ENCODE data around the gene COG1. TPM values are rescaled to one million over a fixed set of nuclear protein-coding genes. Genes with fewer than 3 reads are reported as not detected.

Gene COG1
- total RNA-seq, 1 donor from 2014 or later, result 7.9 TPM

DNA sequence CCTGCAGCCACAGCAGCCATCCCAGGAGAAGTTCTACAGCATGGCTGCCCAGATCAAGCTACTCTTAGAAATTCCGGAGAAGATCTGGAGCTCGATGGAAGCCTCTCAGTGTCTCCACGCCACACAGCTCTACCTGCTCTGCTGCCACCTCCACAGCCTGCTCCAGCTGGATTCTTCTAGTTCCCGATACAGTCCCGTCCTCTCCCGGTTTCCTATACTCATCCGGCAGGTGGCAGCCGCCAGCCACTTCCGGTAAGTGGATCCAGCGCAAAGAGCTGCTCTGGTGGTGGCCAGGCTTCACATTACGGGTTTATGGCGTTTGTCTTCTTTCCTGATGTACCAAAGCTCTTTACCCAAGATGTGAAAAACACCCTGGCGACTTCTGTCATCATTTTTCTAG lies 3.6 kb downstream of the COG1 start:
- TF ChIP-seq CTCF (IDR thresholded peaks at IDR 0.05; ENCODE audit: insufficient read depth, low read length, severe bottlenecking), result peak; percentile 48
- peaks cover 23% of the 10 kb centered on the region for H3K36me3 ChIP-seq (ENCODE audit: control insufficient read depth, insufficient read depth, low read length)
- no peaks in the 10 kb centered on the region for H3K27me3 ChIP-seq (ENCODE audit: control insufficient read depth, insufficient read depth, low read length)
- DNase-seq (ENCODE audit: low read depth) (no peak), FAIRE-seq (no peak)
- no peak overlapping the region for H3K4me3 ChIP-seq (ENCODE audit: low read depth, low read length)

- FAIRE-seq, result no peak
- H3K36me3 ChIP-seq (ENCODE audit: control insufficient read depth, insufficient read depth, low read length), result peaks cover 23% of the 10 kb centered on the region
Observed at GRCh38 chr17:73197161-73197560, 4.3 kb downstream of the COG1 start.

DNA sequence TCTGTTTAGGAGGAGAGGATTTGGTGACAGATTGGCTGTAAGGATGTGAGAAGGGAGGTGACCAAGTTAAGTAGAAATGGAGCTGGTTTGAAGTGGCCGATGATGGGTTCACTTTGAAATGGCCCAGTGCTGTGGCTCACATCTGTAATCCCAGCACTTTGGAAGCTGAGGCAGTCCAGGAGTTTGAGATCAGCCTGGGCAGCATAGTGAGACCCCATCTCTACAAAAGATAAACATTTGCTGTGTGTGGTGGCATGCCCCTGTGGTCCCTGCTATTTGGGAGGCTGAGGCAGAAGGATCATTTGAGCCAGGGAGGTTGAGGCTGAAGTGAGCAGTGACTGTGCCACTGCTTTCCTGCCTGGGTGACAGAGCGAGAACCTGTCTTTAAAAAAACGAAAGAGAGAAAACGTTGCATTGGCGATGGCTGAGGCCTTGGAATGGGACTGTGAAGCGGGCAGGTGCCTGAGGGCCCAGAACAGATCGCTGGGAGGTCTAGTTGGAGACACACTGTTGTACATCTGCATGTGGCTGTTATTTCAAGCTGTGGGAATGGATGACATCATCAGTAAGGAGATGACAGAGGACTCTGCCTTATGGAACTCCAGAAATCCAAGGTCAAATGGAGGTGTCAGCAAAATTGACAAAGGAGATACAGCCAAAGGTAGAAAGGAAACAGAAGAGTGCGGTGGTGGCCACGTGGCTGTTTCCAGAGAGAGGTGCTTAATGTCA lies 5.5 kb downstream of the COG1 start:
- Histone ChIP-seq H3K4me3 (ENCODE audit: low read depth, low read length) (no peak overlapping the region), H3K36me3 (ENCODE audit: control insufficient read depth, insufficient read depth, low read length) (peaks cover 23% of the 10 kb centered on the region), H3K27me3 (ENCODE audit: control insufficient read depth, insufficient read depth, low read length) (no peaks in the 10 kb centered on the region)
- no peak for DNase-seq (ENCODE audit: low read depth)
- FAIRE-seq, result no peak
- TF ChIP-seq CTCF (IDR thresholded peaks at IDR 0.05; ENCODE audit: insufficient read depth, low read length, severe bottlenecking), result no peak

More at GRCh38 chr17:73197161-73197560, 4.3 kb downstream of the COG1 start:
- no peak for DNase-seq (ENCODE audit: low read depth)
- Histone ChIP-seq H3K4me3 (ENCODE audit: low read depth, low read length) (no peak overlapping the region), H3K27me3 (ENCODE audit: control insufficient read depth, insufficient read depth, low read length) (no peaks in the 10 kb centered on the region)
- no peak for TF ChIP-seq CTCF (IDR thresholded peaks at IDR 0.05; ENCODE audit: insufficient read depth, low read length, severe bottlenecking)

GRCh38 chr17:73198930-73199260 lies 6.0 kb downstream of the COG1 start:
- Histone ChIP-seq H3K36me3 (ENCODE audit: control insufficient read depth, insufficient read depth, low read length) (peaks cover 25% of the 10 kb centered on the region), H3K27me3 (ENCODE audit: control insufficient read depth, insufficient read depth, low read length) (no peaks in the 10 kb centered on the region), H3K4me3 (ENCODE audit: low read depth, low read length) (no peak overlapping the region)
- DNase-seq (ENCODE audit: low read depth) (no peak), FAIRE-seq (no peak)
- no peak for TF ChIP-seq CTCF (IDR thresholded peaks at IDR 0.05; ENCODE audit: insufficient read depth, low read length, severe bottlenecking)

DNA sequence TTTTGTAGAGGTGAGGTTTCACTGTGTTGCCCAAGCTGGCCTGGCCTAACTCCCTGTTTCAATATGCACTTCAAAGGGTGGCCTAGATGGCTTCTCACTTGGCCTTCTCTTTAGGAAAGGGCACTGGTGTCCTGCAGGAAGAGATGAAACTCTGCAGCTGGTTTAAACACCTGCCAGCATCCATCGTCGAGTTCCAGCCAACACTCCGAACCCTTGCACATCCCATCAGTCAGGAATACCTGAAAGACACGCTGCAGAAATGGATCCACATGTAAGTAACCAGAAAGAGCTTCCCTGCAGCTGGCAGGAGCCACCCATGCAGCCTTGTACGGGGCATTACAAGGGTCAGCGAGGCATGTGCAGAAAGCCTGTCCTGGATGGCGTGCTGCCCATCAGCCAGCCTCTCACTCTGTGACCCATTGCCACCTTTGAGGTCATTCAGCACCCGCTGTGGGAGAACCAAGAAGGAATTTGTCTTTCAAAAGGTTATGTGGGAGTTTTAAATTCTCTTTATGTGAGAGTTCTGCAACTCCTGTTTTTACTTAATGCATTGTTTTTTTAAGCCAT lies 7.0 kb downstream of the COG1 start:
- TF ChIP-seq CTCF (IDR thresholded peaks at IDR 0.05; ENCODE audit: insufficient read depth, low read length, severe bottlenecking), result no peak
- H3K36me3 ChIP-seq (ENCODE audit: control insufficient read depth, insufficient read depth, low read length), result peaks cover 25% of the 10 kb centered on the region
- no peak overlapping the region for H3K4me3 ChIP-seq (ENCODE audit: low read depth, low read length)
- FAIRE-seq (no peak), DNase-seq (ENCODE audit: low read depth) (no peak)
- H3K27me3 ChIP-seq (ENCODE audit: control insufficient read depth, insufficient read depth, low read length), result no peaks in the 10 kb centered on the region

DNA sequence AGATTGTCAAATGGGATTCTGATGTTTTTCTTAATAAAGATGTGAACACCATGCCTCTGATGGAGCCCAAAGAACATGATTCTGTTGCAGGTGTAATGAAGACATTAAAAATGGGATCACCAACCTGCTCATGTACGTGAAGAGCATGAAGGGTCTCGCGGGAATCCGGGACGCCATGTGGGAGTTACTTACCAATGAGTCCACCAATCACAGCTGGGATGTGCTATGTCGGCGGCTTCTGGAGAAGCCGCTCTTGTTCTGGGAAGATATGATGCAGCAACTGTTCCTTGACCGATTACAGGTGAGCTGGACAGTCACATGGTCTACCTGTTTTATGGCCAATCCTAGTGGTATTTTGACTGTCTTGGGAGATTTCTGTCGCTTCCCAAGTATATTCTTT lies 7.6 kb downstream of the COG1 start:
- Histone ChIP-seq H3K4me3 (ENCODE audit: low read depth, low read length) (no peak overlapping the region), H3K36me3 (ENCODE audit: control insufficient read depth, insufficient read depth, low read length) (peaks cover 25% of the 10 kb centered on the region), H3K27me3 (ENCODE audit: control insufficient read depth, insufficient read depth, low read length) (no peaks in the 10 kb centered on the region)
- FAIRE-seq (no peak), DNase-seq (ENCODE audit: low read depth) (no peak)
- no peak for TF ChIP-seq CTCF (IDR thresholded peaks at IDR 0.05; ENCODE audit: insufficient read depth, low read length, severe bottlenecking)
